Epidermal melanocyte (primary cell): ENCODE measurements around the gene AP5B1.
"Not testable (repeated sequence)": the region's sequence is repeated elsewhere in the genome, so short reads cannot be mapped to it uniquely, and the experiment has no call there.

Experiments used
- DNase-seq: peaks from one replicate; pipeline ENCODE4 v3.0.0; 2011; ENCODE audit warnings: low spot score; ENCODE audit not compliant: insufficient read length

Gene AP5B1

GRCh38 chr11:65767806-65768205, 13.0 kb downstream of the AP5B1 start:
- DNase-seq: not testable (repeated sequence)

GRCh38 chr11:65767406-65767805, 13.4 kb downstream of the AP5B1 start:
- DNase-seq: no peak

DNA sequence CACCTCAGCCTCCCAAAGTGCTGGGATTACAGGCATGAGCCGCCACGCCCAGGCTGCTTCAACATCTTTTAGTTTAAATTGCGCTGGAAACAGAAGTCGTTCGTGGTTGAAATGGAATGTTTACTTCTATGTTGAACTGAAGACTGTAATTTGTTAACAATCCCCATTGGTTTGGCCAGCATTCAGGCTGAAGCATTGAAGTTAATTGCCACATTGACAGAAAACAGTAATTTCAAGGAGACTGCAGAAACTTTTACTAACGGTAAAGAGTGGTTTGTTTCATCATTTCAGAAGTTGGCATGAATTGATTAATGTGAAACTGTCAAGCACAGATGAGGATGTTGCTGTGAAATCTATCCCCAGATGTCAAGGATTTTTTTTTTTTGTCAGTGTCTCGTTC, 14.2 kb downstream of the AP5B1 start:
- DNase-seq: no peak

GRCh38 chr11:65764434-65764833, 16.3 kb downstream of the AP5B1 start:
- no peak for DNase-seq

DNA sequence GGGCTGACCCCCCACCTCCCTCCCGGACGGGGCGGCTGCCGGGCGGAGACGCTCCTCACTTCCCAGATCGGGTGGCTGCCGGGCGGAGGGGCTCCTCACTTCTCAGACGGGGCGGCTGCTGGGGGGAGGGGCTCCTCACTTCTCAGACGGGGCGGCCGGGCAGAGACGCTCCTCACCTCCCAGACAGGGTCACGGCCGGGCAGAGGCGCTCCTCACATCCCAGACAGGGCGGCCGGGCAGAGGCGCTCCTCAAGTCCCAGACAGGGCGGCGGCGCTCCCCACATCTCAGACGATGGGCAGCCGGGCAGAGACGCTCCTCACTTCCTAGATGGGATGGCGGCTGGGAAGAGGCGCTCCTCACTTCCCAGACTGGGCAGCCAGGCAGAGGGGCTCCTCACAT, 18.0 kb downstream of the AP5B1 start:
- DNase-seq: not testable (repeated sequence)

DNA sequence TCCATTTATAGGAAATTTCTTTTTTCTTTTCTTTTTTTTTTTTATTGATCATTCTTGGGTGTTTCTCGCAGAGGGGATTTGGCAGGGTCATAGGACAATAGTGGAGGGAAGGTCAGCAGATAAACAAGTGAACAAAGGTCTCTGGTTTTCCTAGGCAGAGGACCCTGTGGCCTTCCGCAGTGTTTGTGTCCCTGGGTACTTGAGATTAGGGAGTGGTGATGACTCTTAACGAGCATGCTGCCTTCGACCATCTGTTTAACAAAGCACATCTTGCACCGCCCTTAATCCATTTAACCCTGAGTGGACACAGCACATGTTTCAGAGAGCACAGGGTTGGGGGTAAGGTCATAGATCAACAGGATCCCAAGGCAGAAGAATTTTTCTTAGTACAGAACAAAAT, 18.6 kb downstream of the AP5B1 start:
- DNase-seq: not testable (repeated sequence)

- no peak for DNase-seq
Measured at GRCh38 chr11:65745049-65745448, 35.7 kb downstream of the AP5B1 start.

- no peak for DNase-seq
Measured at GRCh38 chr11:65744699-65745042, 36.1 kb downstream of the AP5B1 start.

- no peak for DNase-seq
Measured at GRCh38 chr11:65744026-65744698, 36.6 kb downstream of the AP5B1 start.

DNA sequence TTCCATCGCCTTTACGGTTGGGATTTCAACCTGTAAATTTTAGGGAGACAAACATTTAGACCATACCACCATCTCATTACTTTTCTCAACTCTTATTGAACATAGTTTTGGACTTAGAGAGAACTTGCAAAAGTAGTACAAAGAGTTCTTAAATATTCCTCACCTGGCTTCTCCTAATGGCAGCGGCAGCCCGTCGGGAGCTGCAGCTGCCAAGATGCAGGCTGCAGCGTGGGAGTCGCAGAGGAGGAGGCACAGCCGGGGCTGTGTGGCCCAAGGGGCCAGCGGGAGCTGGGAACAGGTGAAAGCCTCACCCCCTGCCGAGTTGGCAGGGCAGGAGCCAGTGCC, 37.1 kb downstream of the AP5B1 start:
- DNase-seq: no peak

DNA sequence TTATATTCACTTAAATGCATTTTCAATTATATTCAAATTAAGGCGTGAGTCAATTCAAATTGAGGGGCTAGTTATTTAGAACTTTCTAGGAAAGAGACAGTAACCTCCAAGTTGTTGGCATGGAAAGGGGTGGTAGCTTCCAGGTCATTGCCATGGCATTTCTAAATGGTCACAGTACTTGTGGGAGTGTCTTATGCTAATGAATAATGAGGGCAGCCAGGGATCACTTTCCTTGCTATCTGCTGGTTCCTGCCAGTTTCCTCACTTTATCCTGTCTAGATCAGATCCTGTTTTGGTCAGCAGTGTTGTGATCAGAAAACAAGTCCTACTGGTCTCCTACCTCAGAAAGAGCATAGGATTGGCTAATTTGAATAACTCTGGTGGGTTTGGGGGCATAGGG, 38.4 kb downstream of the AP5B1 start:
- DNase-seq: no peak

DNA sequence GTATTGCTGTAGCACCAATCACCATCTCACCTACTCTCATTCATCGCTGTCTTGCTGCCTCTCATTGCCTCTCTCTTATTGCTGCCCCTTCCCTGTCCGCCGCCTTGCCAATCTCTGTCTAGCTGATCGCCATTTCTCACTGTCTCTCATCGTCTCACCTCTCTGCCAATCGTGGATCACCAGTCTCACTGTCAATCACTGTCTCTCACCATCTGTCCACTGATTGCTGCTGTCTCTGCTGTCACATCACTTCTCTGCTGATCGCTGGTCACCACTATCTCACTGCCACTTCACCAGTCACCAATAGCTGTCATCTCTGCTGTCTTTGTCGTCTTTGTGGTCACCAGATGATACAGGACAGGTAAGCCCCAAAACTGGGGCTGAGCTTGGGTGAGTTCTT, 39.6 kb downstream of the AP5B1 start:
- DNase-seq: no peak

DNA sequence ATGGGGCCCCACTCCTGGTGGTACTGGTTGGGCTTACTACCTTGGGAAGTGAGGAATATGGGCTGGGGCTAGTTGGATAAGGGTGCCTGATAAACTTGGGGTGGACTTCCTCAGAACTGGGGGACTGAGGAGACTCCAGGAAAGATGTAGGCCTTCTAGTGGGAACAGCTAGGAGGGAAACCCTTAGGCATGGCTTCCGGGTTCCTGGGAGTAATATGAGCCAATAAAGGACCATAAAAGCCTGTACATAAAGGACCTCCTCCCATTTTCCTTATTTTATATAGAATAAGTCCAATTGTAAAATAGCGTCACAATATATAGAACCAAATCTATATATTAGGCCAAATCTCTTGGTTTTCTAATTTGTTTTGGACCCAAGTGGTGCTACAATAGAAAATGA, 41.8 kb downstream of the AP5B1 start:
- DNase-seq: no peak

GRCh38 chr11:65736810-65737209, 44.0 kb downstream of the AP5B1 start:
- no peak for DNase-seq

GRCh38 chr11:65735111-65735510, 45.7 kb downstream of the AP5B1 start:
- DNase-seq: not testable (repeated sequence)

DNA sequence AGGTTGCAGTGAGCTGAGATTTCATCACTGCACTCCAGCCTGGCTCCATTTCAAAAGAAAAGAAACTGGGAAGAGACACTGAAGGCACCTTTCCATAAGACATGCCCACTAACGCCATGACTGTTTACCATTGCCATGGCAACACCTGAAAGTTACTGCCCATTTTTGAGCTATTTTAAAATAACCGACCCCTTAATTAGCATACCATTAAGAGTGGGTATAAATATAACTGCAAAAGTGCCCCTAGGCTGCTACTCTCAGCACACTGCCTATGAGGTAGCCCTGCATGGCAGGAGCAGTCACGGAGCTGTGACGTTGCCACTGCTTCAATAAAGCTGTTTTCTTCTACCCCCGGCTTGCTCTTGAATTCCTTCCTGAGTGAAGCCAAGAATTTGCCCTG, 50.3 kb downstream of the AP5B1 start:
- DNase-seq: no peak

DNA sequence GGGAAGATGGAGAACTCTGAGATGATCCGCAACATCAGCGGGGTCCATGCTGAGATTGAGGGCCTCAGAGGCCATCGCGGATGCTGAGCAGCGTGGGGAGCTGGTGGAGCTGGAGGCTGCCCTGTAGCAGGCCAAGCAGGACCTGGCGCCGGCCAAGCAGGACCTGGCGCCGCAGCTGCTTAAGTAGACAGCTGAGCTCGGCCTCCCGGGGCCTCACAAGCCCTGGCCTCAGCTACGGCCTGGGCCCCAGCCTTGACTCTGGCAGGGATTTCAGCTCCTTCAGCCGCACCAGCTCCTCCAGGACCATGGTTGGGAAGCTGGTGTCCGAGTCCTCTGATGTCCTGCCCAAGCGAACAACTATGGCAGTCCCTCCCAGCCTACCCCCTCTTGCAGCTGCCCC, 52.9 kb downstream of the AP5B1 start:
- DNase-seq: no peak

DNA sequence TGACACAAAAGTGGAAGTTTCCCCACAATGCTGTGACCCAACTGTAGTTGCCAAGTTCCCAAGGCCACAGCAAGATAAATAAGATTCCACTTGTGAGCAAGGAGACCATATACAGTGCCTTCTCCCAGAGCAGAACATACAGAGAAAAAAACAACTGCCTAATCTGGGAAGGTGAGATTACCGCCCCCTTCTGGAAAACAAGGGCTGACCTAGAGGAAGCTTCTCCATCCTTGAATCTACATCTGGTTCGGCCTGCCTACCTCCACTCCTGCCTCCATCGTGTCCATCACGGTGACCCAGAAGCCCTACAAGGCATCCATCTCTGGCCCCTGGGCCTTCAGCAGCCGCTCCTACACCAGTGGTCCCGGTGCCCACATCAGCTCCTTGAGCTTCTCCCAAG, 54.1 kb downstream of the AP5B1 start:
- DNase-seq: no peak
